Adrenal gland (tissue), 12 donors: Measurements from ENCODE around the gene ROBO2. TPM values are rescaled to one million over a fixed set of nuclear protein-coding genes. Genes with fewer than 3 reads are reported as not detected.

ENCODE experiments used
- DNase-seq, 7 donors: peaks; one replicate each; pipeline ENCODE4 v3.0.0-alpha.2; 2019 to 2020
- H3K27ac ChIP-seq, 5 donors: fragments of 200-600 bp; sonication (generic) in 4 of 5; 1 replicate in 3 of 5; 2 replicates in 2 of 5; pipeline versions ENCODE4 v1.5.1 to v1.8.0; 2016 to 2020; ENCODE audit warnings: mild to moderate bottlenecking in 1 of 5
- H3K27me3 ChIP-seq: fragments of 200-600 bp; 2 replicates; pipeline ENCODE4 v1.8.0; 2021
- H3K36me3 ChIP-seq, 2 donors: fragments of 200-600 bp; replicated peaks in 1 of 2; 1 replicate in 1 of 2; 2 replicates in 1 of 2; pipeline versions ENCODE4 v1.5.1 to v1.8.0; 2018 to 2022
- H3K4me1 ChIP-seq, 2 donors: fragments of 200-600 bp; replicated peaks in 1 of 2; 1 replicate in 1 of 2; 2 replicates in 1 of 2; pipeline versions ENCODE4 v1.5.1 to v1.8.0; 2018 to 2021
- H3K4me3 ChIP-seq, 4 donors: fragments of 200-600 bp; sonication (generic) in 3 of 4; one replicate each; pipeline ENCODE4 v1.5.1; 2016 to 2018
- H3K9me3 ChIP-seq, 3 donors: fragments of 200-600 bp; sonication (generic) in 1 of 3; replicated peaks in 1 of 3; 1 replicate in 2 of 3; 2 replicates in 1 of 3; pipeline versions ENCODE4 v1.5.1 to v1.8.0; 2016 to 2021
- CTCF ChIP-seq, 6 experiments: fragments of 450-650 bp in 4 of 6; fragments of 200-600 bp in 2 of 6; sonication (generic) in 1 of 6; IDR thresholded peaks; 1 replicate in 5 of 6; 2 replicates in 1 of 6; pipeline versions ENCODE4 v1.5.1 to v1.8.0; 2016 to 2021; ENCODE audit warnings: antibody characterized with exemption in 6 of 6, mild to moderate bottlenecking in 2 of 6, moderate library complexity in 1 of 6
- POLR2A ChIP-seq, 2 donors: fragments of 450-650 bp; IDR thresholded peaks; one replicate each; pipeline ENCODE4 v1.6.1; 2017; ENCODE audit warnings: antibody characterized with exemption in 2 of 2, mild to moderate bottlenecking in 2 of 2, moderate library complexity in 1 of 2
- WGBS, 4 donors: extraction: QIAGEN DNeasy Blood & Tissue Kit in 2 of 4; methylation state at CpG; one replicate each; pipeline versions ENCODE4 v1.1.5 to v1.1.7; 2013 to 2017; 5-methylcytosine and 5-hydroxymethylcytosine counted together
- intact Hi-C, 2 donors: fragments of 100-400 bp; cut with DNase I; formaldehyde crosslinking; loops; one replicate each; pipeline versions ENCODE4 v1.14.1 to v1.15.0; 2022 to 2023
- polyA plus RNA-seq, 3 donors: library from polyadenylated mRNA; stranded (reverse); fragments of 200-250 nt in 2 of 3; fragments of 350-450 nt in 1 of 3; fragmentation: Illumina TruSeq in 1 of 3; extraction: RNeasy Lipid Tissue Mini Kit (QIAGEN cat#74804) in 1 of 3; gene quantifications; one replicate each; pipeline ENCODE4 v1.2.3, GENCODE V29; 2013 to 2014
- total RNA-seq, 9 donors: library from RNA; depleted of rRNA in 4 of 9; stranded (reverse); fragments of >200 nt in 4 of 9; fragments of 120-200 nt in 1 of 9; fragmentation: NEBNext Ultra II Directional in 1 of 9; extraction: Animal tissue kit (Norgen Biotek cat#: 25700) in 1 of 9; gene quantifications; one replicate each; pipeline versions ENCODE4 v1.1.0 to v1.2.4, GENCODE V29; 2013 to 2023
- donor health status: healthy with polysubstance abuse.
- donor health status: Bipolar disorder and iron deficiency.
- donor health status: DM: yes; HTN: yes; CAD: no.
- donor health status: DM: no; HTN: no; CAD: no.
- donor health status: DM: no; HTN: no; CAD: no.
- donor health status: DM: yes; HTN: yes; CAD: no.

ROBO2 gene
- total and polyA plus RNA-seq, 12 donors = 0.30 to 9.9 (median 2.5) TPM; not detected in 1

- 83 to 88% (median 85%) methylated on average over 1 of the region's 1 CpG for WGBS, 4 donors
- Histone ChIP-seq H3K9me3 (no peaks in the 10 kb centered on the region), H3K27me3 (no peaks in the 10 kb centered on the region), H3K27ac (no peak overlapping the region), H3K4me1 (no peaks in the 10 kb centered on the region), H3K36me3 (no peaks in the 10 kb centered on the region), H3K4me3 (no peak overlapping the region)
- no peak for DNase-seq
- intact Hi-C loops = no loop called here
- no peak for TF ChIP-seq CTCF (IDR thresholded peaks at IDR 0.05)
- TF ChIP-seq POLR2A (IDR thresholded peaks at IDR 0.05) = no peak
Observed at GRCh38 chr3:77059354-77059753, 19.5 kb downstream of the ROBO2 start.

GRCh38 chr3:77063423-77063822 is 23.5 kb downstream of the ROBO2 start:
- H3K27ac ChIP-seq = no peak overlapping the region

GRCh38 chr3:77065750-77066149 is 25.9 kb downstream of the ROBO2 start:
- DNase-seq = no peak
- TF ChIP-seq POLR2A (IDR thresholded peaks at IDR 0.05) (no peak), CTCF (IDR thresholded peaks at IDR 0.05) (no peak)
- no peak overlapping the region for H3K27ac ChIP-seq
- no peak overlapping the region for H3K4me3 ChIP-seq
- intact Hi-C loops = no loop called here
- H3K4me1 ChIP-seq = no peaks in the 10 kb centered on the region
- no peaks in the 10 kb centered on the region for H3K36me3 ChIP-seq
- no peaks in the 10 kb centered on the region for H3K27me3 ChIP-seq
- WGBS, 4 donors = 52 to 61% (median 57%) methylated on average over 5 of the region's 5 CpGs
- H3K9me3 ChIP-seq = no peaks in the 10 kb centered on the region

More at GRCh38 chr3:77063423-77063822, 23.5 kb downstream of the ROBO2 start:
- WGBS, 4 donors = 81 to 89% (median 86%) methylated on average over 5 of the region's 5 CpGs
- intact Hi-C loops = no loop called here
- TF ChIP-seq CTCF (IDR thresholded peaks at IDR 0.05) (no peak), POLR2A (IDR thresholded peaks at IDR 0.05) (no peak)
- H3K36me3 ChIP-seq = no peaks in the 10 kb centered on the region
- DNase-seq = no peak
- H3K4me1 ChIP-seq = no peaks in the 10 kb centered on the region
- no peak overlapping the region for H3K4me3 ChIP-seq
- H3K27me3 ChIP-seq = no peaks in the 10 kb centered on the region
- H3K9me3 ChIP-seq = no peaks in the 10 kb centered on the region

GRCh38 chr3:77066829-77067228 is 26.9 kb downstream of the ROBO2 start:
- Histone ChIP-seq H3K4me3 (no peak overlapping the region), H3K4me1 (no peaks in the 10 kb centered on the region), H3K27ac (no peak overlapping the region), H3K36me3 (no peaks in the 10 kb centered on the region), H3K9me3 (no peaks in the 10 kb centered on the region), H3K27me3 (no peaks in the 10 kb centered on the region)
- no peak for DNase-seq
- intact Hi-C loops = no loop called here
- no peak for TF ChIP-seq POLR2A (IDR thresholded peaks at IDR 0.05)
- TF ChIP-seq CTCF (IDR thresholded peaks at IDR 0.05) = no peak
- 72 to 86% (median 81%) methylated on average over 1 of the region's 1 CpG for WGBS, 4 donors
